ENCODE results near the gene MCCC2. TPM values are rescaled to one million over a fixed set of nuclear protein-coding genes. Genes with fewer than 3 reads are reported as not detected.
"Not testable (repeated sequence)": the region's sequence is repeated elsewhere in the genome, so short reads cannot be mapped to it uniquely, and the experiment has no call there.

MCCC2 gene
- total RNA-seq, 1 donor from 2014 or later = 27.0 TPM

- no peak for DNase-seq (ENCODE audit: low read depth)
Observed at GRCh38 chr5:71658916-71659662, 71.9 kb downstream of the MCCC2 start.

GRCh38 chr5:71662381-71662780 is 75.2 kb downstream of the MCCC2 start:
- no peak for DNase-seq (ENCODE audit: low read depth)

GRCh38 chr5:71663191-71663969 is 76.2 kb downstream of the MCCC2 start:
- DNase-seq (ENCODE audit: low read depth) = no peak

GRCh38 chr5:71664615-71665014 is 77.5 kb downstream of the MCCC2 start:
- not testable (repeated sequence) for DNase-seq (ENCODE audit: low read depth)

- DNase-seq (ENCODE audit: low read depth) = no peak
Observed at GRCh38 chr5:71666321-71666720, 79.2 kb downstream of the MCCC2 start.

- DNase-seq (ENCODE audit: low read depth) = no peak
Observed at GRCh38 chr5:71677977-71678376, 90.8 kb downstream of the MCCC2 start.

GRCh38 chr5:71679714-71680113 is 92.6 kb downstream of the MCCC2 start:
- no peak for DNase-seq (ENCODE audit: low read depth)

- no peak for DNase-seq (ENCODE audit: low read depth)
Observed at GRCh38 chr5:71680510-71680909, 93.4 kb downstream of the MCCC2 start.

- DNase-seq (ENCODE audit: low read depth) = no peak
Observed at GRCh38 chr5:71681296-71681695, 94.2 kb downstream of the MCCC2 start.

GRCh38 chr5:71684309-71684708 is 97.2 kb downstream of the MCCC2 start:
- DNase-seq (ENCODE audit: low read depth) = no peak

GRCh38 chr5:71693828-71694427 is 106.8 kb downstream of the MCCC2 start:
- DNase-seq (ENCODE audit: low read depth) = no peak

GRCh38 chr5:71695071-71695470 is 107.9 kb downstream of the MCCC2 start:
- peak; percentile 15 for DNase-seq (ENCODE audit: low read depth)

GRCh38 chr5:71695595-71695994 is 108.5 kb downstream of the MCCC2 start:
- no peak for DNase-seq (ENCODE audit: low read depth)

GRCh38 chr5:71697967-71698366 is 110.8 kb downstream of the MCCC2 start:
- DNase-seq (ENCODE audit: low read depth) = no peak

GRCh38 chr5:71699233-71699632 is 112.1 kb downstream of the MCCC2 start:
- no peak for DNase-seq (ENCODE audit: low read depth)

- no peak for DNase-seq (ENCODE audit: low read depth)
Observed at GRCh38 chr5:71699751-71700150, 112.6 kb downstream of the MCCC2 start.

GRCh38 chr5:71700803-71701202 is 113.7 kb downstream of the MCCC2 start:
- no peak for DNase-seq (ENCODE audit: low read depth)

- no peak for DNase-seq (ENCODE audit: low read depth)
Observed at GRCh38 chr5:71701407-71701806, 114.3 kb downstream of the MCCC2 start.

- DNase-seq (ENCODE audit: low read depth) = no peak
Observed at GRCh38 chr5:71703941-71704340, 116.8 kb downstream of the MCCC2 start.

- DNase-seq (ENCODE audit: low read depth) = no peak
Observed at GRCh38 chr5:71705421-71705820, 118.3 kb downstream of the MCCC2 start.

GRCh38 chr5:71706906-71707305 is 119.8 kb downstream of the MCCC2 start:
- DNase-seq (ENCODE audit: low read depth) = no peak

All from myocyte (in vitro differentiated cells).